ENCODE measurements around the gene PANK4. TPM values are rescaled to one million over a fixed set of nuclear protein-coding genes. Genes with fewer than 3 reads are reported as not detected.

The PANK4 gene
- total and polyA plus RNA-seq, 9 of the 15 experiments (the other 6 are each of a cell fraction or from before 2014, with no cell fraction given), result 0.93 to 55.6 (median 31.5) TPM

DNA sequence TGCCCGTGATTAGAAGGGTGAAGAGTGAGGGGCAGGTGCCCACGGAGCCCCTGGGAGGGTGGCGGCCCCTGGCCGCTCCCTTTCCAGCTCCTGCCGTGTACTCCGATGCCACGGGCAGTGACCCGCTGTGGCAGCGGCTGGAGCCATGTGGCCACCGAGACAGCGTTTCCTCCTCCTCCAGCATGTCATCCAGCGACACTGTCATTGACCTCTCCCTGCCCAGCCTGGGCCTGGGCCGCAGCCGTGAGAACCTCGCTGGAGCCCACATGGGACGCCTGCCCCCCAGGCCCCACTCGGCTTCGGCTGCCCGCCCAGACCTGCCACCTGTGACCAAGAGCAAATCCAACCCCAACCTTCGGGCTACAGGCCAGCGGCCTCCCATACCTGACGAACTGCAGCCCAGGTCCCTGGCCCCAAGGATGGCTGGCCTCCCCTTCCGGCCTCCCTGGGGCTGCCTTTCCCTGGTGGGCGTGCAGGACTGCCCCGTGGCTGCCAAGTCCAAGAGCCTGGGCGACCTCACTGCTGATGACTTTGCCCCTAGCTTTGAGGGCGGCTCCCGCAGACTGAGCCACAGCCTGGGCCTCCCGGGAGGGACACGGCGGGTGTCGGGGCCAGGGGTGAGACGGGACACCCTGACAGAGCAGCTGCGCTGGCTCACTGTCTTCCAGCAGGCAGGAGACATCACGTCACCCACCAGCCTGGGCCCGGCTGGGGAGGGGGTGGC is 22.0 kb downstream of the PANK4 start (continued):
- TF ChIP-seq AFF1 (IDR thresholded peaks at IDR 0.05; ENCODE audit: low read depth in 1 of 2, partially characterized antibody in 2 of 2), result no peak
- peak; percentile 65 for TF ChIP-seq POLR2G (IDR thresholded peaks at IDR 0.05; ENCODE audit: low read depth, low read length)
- no peak for TF ChIP-seq SMARCB1 (IDR thresholded peaks at IDR 0.05; ENCODE audit: insufficient read length, low read depth)
- TF ChIP-seq KAT8 (IDR thresholded peaks at IDR 0.05; ENCODE audit: low read depth), result no peak
- TF ChIP-seq CAMTA2 (CRISPR knock-in tag; conservative IDR thresholded peaks at IDR 0.05), result no peak
